AG08395 (cell line): ENCODE data around the gene CDH2.

ENCODE experiments used
- DNase-seq: peaks from one replicate; pipeline ENCODE4 v3.0.0; 2012; ENCODE audit warnings: mixed read lengths, low spot score

Gene CDH2

GRCh38 chr18:27994571-27994970 lies 182.4 kb downstream of the CDH2 start:
- DNase-seq = no peak

- DNase-seq = no peak
These were observed 185.5 kb downstream of the CDH2 start for GRCh38 chr18:27991391-27991790.

- no peak for DNase-seq
These were observed 191.1 kb downstream of the CDH2 start for GRCh38 chr18:27985832-27986231.

- DNase-seq = no peak
These were observed 193.2 kb downstream of the CDH2 start for GRCh38 chr18:27983780-27984179.

- no peak for DNase-seq
These were observed 200.0 kb downstream of the CDH2 start for GRCh38 chr18:27976806-27977408.

GRCh38 chr18:27970321-27970720 lies 206.6 kb downstream of the CDH2 start:
- no peak for DNase-seq

DNA sequence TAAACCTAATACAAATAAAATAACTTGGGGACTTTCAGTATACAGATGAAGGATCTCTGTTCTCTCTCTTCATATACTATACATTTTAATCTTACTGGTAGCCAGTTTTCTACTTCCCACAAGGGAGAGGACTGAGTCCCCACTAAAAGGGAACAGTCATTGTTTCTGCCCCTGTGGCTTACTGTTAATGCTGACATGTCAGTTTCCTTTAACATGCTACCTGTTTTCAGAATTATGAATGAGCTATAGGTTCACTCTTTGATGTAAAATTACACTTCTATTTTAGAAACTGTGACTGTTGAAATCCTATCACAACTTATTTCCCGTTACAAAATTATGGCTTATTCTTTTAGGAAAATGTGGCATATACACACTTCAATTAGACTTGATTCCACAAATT lies 207.7 kb downstream of the CDH2 start:
- no peak for DNase-seq

GRCh38 chr18:27967913-27968824 lies 208.8 kb downstream of the CDH2 start:
- DNase-seq = no peak

GRCh38 chr18:27966881-27967280 lies 210.0 kb downstream of the CDH2 start:
- DNase-seq = peak; percentile 4

DNA sequence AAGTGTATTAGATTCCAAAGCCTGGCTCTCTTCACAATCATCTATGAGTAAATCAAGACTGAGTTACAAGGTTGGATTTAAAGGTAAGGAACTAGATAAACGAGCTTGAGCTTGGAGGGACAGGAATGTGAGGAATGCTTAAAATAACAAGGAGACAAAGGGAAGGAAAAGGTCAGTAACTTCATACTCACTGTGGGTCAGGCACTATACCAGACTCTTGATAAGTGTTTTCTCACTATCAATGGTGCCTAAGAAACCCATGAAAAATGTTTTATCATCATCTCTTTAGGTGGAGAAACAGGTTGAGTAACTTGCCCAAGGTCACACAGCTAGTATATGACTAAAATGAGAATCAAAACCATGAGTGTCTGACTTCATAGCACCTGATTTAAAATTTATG lies 212.1 kb downstream of the CDH2 start:
- DNase-seq = no peak

DNA sequence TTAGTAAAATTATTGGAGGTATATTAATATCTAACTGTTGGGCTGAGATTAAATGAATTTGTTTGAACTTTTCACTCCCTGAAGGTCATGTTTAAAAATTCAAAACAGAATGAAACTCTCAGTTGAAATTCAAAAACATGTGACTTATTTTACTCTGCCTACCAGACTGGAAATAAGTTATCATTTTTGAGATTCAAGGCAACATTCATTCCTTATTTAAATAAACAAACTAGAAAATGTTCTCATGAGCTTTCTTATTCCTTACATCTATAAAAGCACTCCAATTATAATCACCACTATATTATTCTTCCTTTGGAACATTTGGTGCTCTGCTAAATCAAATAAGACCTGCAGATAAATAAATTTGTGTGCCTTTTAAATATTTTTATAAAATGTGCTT lies 217.8 kb downstream of the CDH2 start:
- no peak for DNase-seq

DNA sequence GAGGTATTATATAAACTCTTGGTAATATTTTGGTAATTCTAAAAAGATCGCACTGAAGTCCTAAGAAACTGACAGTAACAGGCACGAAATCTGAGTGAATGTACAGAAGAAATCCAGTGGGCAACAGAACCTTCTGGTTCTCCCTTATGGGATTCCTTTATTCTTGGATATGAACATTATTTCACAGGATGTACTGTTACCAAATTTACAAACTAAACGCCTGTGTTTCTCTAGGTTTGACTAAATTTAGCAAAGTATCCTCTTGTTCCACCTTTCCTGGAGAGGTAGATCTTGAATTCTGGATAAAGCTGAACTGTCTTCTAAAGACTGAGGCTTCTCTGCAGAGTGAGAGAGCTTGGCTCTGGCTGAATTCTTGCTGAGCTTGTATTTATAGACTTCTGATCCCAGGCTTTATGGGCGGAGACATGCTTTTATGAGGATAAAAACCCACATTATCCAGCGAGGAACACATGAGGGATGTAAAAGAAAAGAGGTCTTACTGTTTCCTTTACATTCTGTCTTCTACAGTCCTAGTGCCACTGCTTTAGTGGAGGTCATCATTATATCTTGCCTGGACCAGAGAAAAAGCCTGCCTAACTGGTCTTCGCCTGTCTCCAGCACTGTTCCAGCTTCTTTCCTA lies 220.8 kb downstream of the CDH2 start:
- DNase-seq = no peak

GRCh38 chr18:27954226-27954625 lies 222.7 kb downstream of the CDH2 start:
- DNase-seq = no peak

DNA sequence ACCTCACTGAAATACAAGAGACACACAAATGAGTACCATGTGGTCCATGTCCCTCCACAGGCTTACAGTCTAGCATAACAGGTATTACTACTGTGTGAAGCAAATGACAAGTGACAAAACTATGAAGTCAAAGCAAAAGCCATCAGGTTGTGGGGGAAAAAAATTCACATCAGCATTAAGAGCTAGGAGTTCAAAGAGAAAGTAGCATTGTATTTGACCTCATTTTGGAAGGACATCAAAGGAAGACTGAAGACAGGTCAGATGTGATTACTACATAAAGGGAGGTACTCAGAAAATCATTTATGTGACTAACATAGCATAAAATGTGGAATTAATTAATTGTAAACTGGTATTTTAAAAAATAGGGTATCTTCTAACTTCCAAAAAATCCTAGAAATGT lies 224.2 kb downstream of the CDH2 start:
- DNase-seq = no peak

DNA sequence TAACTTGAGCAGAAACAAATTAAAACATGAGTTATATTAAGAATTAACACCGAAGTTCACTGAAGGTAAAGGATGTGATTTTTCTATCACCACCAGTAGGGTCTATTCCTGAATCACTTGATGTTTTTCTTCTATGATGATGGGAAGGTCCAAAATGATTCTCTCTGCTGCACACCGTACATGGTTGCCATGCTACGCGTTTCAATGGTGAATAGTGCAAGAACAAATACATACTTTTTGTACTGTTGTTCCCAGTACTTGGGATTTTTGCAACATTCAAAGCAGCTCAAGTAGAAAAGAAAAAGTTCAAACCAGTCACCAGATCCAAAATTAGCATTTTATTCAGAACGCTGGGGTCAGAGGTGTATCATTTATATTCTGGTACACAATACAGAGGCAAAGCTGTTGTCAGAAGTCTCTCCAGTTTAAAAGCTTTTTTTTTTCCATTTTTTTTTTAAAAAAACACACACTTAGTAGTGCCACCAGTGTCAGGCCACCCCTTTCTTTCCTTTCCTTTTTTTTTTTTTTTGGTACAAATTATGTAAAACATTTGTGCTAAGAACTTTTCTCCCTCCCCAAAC lies 226.2 kb downstream of the CDH2 start:
- no peak for DNase-seq

DNA sequence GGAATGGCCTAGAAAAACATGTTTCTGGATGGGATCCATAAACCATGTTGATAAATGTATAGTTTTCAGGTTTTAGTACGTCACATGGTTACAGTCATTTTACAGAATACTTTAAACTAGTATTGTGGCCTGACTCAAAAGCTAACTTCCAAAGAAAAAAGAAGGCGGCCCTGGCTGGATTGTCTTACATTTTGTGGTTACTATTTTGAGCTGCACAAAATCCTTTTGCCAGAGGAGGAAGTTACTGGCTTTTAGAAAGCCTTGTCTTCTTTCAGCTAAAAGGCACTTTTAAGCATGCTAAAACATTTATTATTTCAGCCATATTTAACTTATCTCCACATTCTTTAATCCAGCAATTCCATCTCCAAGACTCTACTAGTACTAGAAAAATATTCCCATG lies 227.9 kb downstream of the CDH2 start:
- no peak for DNase-seq

- no peak for DNase-seq
These were observed 234.2 kb downstream of the CDH2 start for GRCh38 chr18:27942706-27943105.

DNA sequence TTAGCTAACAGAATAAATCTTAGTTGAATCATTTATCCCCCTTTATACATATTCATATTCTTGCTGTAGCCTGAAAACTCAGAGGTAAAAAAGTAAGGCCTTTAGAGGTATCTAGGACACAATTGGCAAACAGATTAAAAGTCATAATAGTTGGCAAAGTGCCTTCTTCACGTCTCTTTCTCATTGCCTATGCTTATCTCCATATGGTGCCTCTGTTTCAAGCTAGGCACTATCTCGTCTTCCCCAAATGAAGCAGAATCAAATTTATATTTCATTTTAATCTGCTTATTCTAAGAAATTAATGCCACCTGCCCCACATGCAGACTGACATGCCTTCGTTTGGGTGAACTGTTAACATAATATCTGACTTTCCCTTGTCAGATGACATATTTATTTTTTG lies 245.4 kb downstream of the CDH2 start:
- no peak for DNase-seq

DNA sequence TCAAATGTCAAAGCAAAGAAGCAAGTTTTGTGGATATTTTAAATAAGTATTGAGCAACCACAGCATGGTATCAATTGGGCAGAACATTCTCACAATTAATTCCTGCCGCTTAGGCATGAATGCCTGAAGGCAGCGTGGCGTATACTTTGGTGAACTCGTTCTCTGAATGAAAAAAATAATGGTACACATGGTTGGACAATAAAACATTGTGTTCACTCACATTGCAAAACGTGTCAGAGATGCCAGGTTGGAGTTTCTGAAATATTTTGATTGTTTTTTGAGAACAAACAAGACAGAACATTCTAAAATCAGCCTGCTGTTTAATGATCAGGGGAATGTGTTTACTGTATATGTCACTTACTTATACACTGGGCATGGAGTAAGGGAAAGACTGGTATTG lies 254.2 kb downstream of the CDH2 start:
- DNase-seq = no peak

GRCh38 chr18:27921904-27922751 lies 254.8 kb downstream of the CDH2 start:
- peak; percentile 27 for DNase-seq

GRCh38 chr18:27921392-27921791 lies 255.5 kb downstream of the CDH2 start:
- no peak for DNase-seq

- DNase-seq = no peak
These were observed 256.1 kb downstream of the CDH2 start for GRCh38 chr18:27920836-27921235.
